Measurements from ENCODE around the gene ZNF496.

GRCh38 chr1:247290576-247290975 lies 41.1 kb downstream of the ZNF496 start:
- TF ChIP-seq POLR2A (IDR thresholded peaks at IDR 0.05), result no peak
- no peak for TF ChIP-seq CTCF (IDR thresholded peaks at IDR 0.05)
